Activated CD4-positive, CD25-positive, alpha-beta regulatory T cell treated with anti-CD3 and anti-CD28 coated beads, Interleukin-2, amount 50 U/mL, for 24 hours (primary cell): ENCODE data around the gene SAMD7.

Source experiments
- ATAC-seq, 2 donors: fragments of 150-1000 bp; cut with Tn5 transposase; one replicate each; pipeline ENCODE4 v1.10.0; 2021; ENCODE audit warnings: mild to moderate bottlenecking in 1 of 2, moderate library complexity in 1 of 2

The SAMD7 gene

GRCh38 chr3:169911272-169911671 lies at the start of gene SAMD7:
TSS of gene SAMD7 (plus strand) at chr3:169911572. CDS start at chr3:169919499, 7,927 bp downstream.
- no peak for ATAC-seq

- no peak for ATAC-seq
Measured at GRCh38 chr3:169861871-169862270, 49.5 kb upstream of the SAMD7 start.

GRCh38 chr3:169863458-169863899 lies 47.9 kb upstream of the SAMD7 start:
- ATAC-seq: peak; percentile 39 to 53

- ATAC-seq: no peak
Measured at GRCh38 chr3:169864270-169864669, 47.1 kb upstream of the SAMD7 start.

- ATAC-seq: peak; percentile 59 to 82
Measured at GRCh38 chr3:169865176-169865767, 46.1 kb upstream of the SAMD7 start.

GRCh38 chr3:169867584-169868210 lies 43.7 kb upstream of the SAMD7 start:
- ATAC-seq: no peak

GRCh38 chr3:169868369-169868768 lies 43.0 kb upstream of the SAMD7 start:
- ATAC-seq: no peak

- no peak for ATAC-seq
Measured at GRCh38 chr3:169869484-169870220, 41.7 kb upstream of the SAMD7 start, which contains the start of gene LRRC31. TSS of gene LRRC31 (minus strand) at chr3:169869935. CDS start at chr3:169869807, 128 bp downstream.

- ATAC-seq: no peak
Measured at GRCh38 chr3:169871129-169871886, 40.1 kb upstream of the SAMD7 start.

GRCh38 chr3:169879013-169879557 lies 32.3 kb upstream of the SAMD7 start:
- ATAC-seq: no peak

- no peak for ATAC-seq
Measured at GRCh38 chr3:169879845-169880575, 31.4 kb upstream of the SAMD7 start.

- ATAC-seq: no peak
Measured at GRCh38 chr3:169880576-169881250, 30.7 kb upstream of the SAMD7 start.

GRCh38 chr3:169886671-169887070 lies 24.7 kb upstream of the SAMD7 start:
- no peak for ATAC-seq

GRCh38 chr3:169891886-169892285 lies 19.5 kb upstream of the SAMD7 start:
- ATAC-seq: no peak

GRCh38 chr3:169894110-169894509 lies 17.3 kb upstream of the SAMD7 start:
- ATAC-seq: no peak

- no peak for ATAC-seq
Measured at GRCh38 chr3:169895072-169895471, 16.3 kb upstream of the SAMD7 start.

- no peak for ATAC-seq
Measured at GRCh38 chr3:169897284-169897683, 14.1 kb upstream of the SAMD7 start.

GRCh38 chr3:169901453-169901852 lies 9.9 kb upstream of the SAMD7 start:
- no peak for ATAC-seq

GRCh38 chr3:169905404-169905803 lies 6.0 kb upstream of the SAMD7 start:
- no peak for ATAC-seq

GRCh38 chr3:169907476-169907875 lies 3.9 kb upstream of the SAMD7 start:
- no peak for ATAC-seq

GRCh38 chr3:169907944-169908343 lies 3.4 kb upstream of the SAMD7 start:
- ATAC-seq: peak in 1 of 2 donors; percentile 32
